ENCODE data around the gene TCF12.
"Not testable (repeated sequence)": the region's sequence is repeated elsewhere in the genome, so short reads cannot be mapped to it uniquely, and the experiment has no call there.

- TF ChIP-seq, protein P1, sequence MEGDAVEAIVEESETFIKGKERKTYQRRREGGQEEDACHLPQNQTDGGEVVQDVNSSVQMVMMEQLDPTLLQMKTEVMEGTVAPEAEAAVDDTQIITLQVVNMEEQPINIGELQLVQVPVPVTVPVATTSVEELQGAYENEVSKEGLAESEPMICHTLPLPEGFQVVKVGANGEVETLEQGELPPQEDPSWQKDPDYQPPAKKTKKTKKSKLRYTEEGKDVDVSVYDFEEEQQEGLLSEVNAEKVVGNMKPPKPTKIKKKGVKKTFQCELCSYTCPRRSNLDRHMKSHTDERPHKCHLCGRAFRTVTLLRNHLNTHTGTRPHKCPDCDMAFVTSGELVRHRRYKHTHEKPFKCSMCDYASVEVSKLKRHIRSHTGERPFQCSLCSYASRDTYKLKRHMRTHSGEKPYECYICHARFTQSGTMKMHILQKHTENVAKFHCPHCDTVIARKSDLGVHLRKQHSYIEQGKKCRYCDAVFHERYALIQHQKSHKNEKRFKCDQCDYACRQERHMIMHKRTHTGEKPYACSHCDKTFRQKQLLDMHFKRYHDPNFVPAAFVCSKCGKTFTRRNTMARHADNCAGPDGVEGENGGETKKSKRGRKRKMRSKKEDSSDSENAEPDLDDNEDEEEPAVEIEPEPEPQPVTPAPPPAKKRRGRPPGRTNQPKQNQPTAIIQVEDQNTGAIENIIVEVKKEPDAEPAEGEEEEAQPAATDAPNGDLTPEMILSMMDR (IDR thresholded peaks at IDR 0.05), result not testable (repeated sequence)
- TF ChIP-seq POLR2AphosphoS5 (IDR thresholded peaks at IDR 0.05), result not testable (repeated sequence)
Measured at GRCh38 chr15:57097919-57098543, 179.6 kb downstream of the TCF12 start.
